GM13976 (cell line): Measurements from ENCODE around the gene ERN1.

Source experiments
- DNase-seq: peaks from one replicate; pipeline ENCODE4 v3.0.0; 2012; ENCODE audit warnings: low spot score
- in situ Hi-C: fragments of 300-500 bp; cut with MboI; formaldehyde crosslinking; loops from one replicate; pipeline ENCODE4 v1.12.0; 2022; ENCODE audit warnings: low sequenced_read_pairs, mixed read lengths, inconsistent platforms; ENCODE audit not compliant: unreplicated experiment
- TF ChIP-seq, protein P1 (sequence below): IDR thresholded peaks from 2 replicates; pipeline ENCODE4 v1.5.1; 2012; ENCODE audit warnings: borderline replicate concordance, mild to moderate bottlenecking; ENCODE audit not compliant: insufficient read depth; ENCODE audit errors: extremely low read depth, missing control alignments, control extremely low read depth

The ERN1 gene

GRCh38 chr17:64154717-64155116 lies 24.8 kb upstream of the ERN1 start:
- in situ Hi-C loops: no loop called here
- no peak for DNase-seq
- TF ChIP-seq, protein P1, sequence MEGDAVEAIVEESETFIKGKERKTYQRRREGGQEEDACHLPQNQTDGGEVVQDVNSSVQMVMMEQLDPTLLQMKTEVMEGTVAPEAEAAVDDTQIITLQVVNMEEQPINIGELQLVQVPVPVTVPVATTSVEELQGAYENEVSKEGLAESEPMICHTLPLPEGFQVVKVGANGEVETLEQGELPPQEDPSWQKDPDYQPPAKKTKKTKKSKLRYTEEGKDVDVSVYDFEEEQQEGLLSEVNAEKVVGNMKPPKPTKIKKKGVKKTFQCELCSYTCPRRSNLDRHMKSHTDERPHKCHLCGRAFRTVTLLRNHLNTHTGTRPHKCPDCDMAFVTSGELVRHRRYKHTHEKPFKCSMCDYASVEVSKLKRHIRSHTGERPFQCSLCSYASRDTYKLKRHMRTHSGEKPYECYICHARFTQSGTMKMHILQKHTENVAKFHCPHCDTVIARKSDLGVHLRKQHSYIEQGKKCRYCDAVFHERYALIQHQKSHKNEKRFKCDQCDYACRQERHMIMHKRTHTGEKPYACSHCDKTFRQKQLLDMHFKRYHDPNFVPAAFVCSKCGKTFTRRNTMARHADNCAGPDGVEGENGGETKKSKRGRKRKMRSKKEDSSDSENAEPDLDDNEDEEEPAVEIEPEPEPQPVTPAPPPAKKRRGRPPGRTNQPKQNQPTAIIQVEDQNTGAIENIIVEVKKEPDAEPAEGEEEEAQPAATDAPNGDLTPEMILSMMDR: no peak

DNA sequence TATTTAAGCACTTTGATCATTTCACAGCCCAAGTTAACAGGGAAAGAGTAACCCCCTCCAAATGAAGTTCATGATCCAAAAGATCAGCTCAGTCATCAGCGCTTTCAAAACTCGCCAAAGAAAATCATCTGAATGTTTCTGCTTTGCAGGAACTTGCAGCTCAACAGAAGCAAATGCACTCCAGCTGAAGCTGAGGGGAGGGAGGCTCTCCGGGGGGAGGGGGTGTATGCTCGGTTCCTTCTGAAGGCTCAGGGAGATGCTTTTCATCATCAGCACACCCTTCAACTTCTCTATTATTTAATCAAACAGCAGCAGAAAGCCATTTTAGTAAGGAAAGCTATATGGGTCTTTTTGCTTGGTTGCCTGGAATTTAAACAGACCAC lies 24.4 kb upstream of the ERN1 start:
- TF ChIP-seq, protein P1: no peak
- in situ Hi-C loops: no loop called here
- DNase-seq: no peak

DNA sequence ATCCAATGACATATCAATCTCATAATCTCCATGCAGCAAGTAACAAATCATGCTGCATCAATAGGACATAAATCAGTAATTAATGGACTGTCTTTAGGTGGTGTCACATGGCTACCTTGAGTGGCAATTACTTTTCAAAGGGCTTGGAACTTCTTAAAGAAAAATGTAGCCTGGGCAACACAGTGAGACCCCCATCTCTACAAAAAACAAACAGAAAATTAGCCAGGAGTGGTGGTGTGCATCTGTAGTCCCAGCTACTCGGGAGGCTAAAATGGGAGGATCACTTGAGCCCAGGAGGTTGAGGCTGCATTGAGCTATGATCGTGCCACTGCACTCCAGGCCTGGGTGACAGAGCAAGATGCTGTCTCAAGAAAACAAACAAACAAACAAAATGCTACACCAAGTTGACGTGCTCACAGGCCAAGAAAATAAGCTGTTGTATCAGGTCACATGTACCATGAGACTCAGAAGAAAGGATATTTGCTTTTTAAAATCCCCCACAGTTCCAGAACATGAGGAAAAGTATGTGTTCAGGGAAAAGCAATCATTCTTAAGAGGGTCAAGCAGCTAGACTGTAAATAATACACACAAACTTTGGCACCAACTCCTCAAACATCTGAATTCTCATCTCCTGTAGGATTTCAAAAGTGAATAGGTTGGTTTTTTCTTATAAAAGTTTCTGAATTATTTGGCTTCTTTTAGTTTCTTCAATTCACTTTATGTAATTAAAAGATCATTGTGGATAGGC lies 23.8 kb upstream of the ERN1 start:
- no peak for DNase-seq
- TF ChIP-seq, protein P1: no peak
- in situ Hi-C loops: no loop called here

GRCh38 chr17:64152428-64153125 lies 22.6 kb upstream of the ERN1 start:
- TF ChIP-seq, protein P1: no peak
- in situ Hi-C loops: no loop called here
- DNase-seq: no peak

DNA sequence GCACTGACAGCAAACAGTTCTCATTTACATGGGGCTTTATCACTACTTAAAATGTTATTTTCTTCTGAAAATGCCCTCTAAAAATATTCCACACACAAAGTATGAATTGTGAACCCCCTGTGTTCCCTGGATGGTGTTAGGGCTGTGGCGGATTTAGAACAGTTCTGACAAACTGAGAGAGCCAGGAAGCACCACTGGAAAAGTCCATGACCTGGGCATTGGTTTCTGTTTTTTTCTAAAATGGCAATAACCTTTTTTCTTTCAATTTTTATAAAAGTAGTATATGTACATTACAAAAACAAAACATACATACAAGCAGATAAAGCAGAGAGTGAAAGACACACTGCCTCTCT lies 21.0 kb upstream of the ERN1 start:
- in situ Hi-C loops: no loop called here
- no peak for DNase-seq
- TF ChIP-seq, protein P1: no peak

- no peak for DNase-seq
- in situ Hi-C loops: no loop called here
- TF ChIP-seq, protein P1: no peak
These were observed 20.5 kb upstream of the ERN1 start for GRCh38 chr17:64150237-64151015.
